GM06990 (cell line): ENCODE results near the gene KIAA0232.

Experiments
- DNase-seq: peaks from one replicate; pipeline ENCODE4 v3.0.0-alpha.2; 2011; ENCODE audit not compliant: insufficient read length; ENCODE audit errors: extremely low read depth
- H3K27me3 ChIP-seq: replicated peaks from 2 replicates; pipeline ENCODE4 v1.6.0; 2011; ENCODE audit warnings: low read length; ENCODE audit not compliant: control insufficient read depth, insufficient read depth
- H3K36me3 ChIP-seq: 2 replicates; pipeline ENCODE4 v1.5.1; 2011; ENCODE audit warnings: low read length; ENCODE audit not compliant: control insufficient read depth, insufficient read depth
- H3K4me3 ChIP-seq: replicated peaks from 2 replicates; pipeline ENCODE4 v1.5.1; 2011; ENCODE audit warnings: low read depth, mild to moderate bottlenecking, control low read depth, low read length
- CTCF ChIP-seq: IDR thresholded peaks from 2 replicates; pipeline ENCODE4 v1.5.1; 2011; ENCODE audit warnings: low read length, control low read depth, mild to moderate bottlenecking, inconsistent platforms; ENCODE audit not compliant: insufficient read depth, poor library complexity, severe bottlenecking

KIAA0232 gene

GRCh38 chr4:6802025-6802424 lies 19.5 kb downstream of the KIAA0232 start:
- TF ChIP-seq CTCF = no peak
- no peaks in the 10 kb centered on the region for H3K36me3 ChIP-seq
- no peak for DNase-seq
- H3K4me3 ChIP-seq = no peak overlapping the region
- no peaks in the 10 kb centered on the region for H3K27me3 ChIP-seq

GRCh38 chr4:6802626-6803025 lies 20.1 kb downstream of the KIAA0232 start:
- TF ChIP-seq CTCF = no peak
- Histone ChIP-seq H3K36me3 (no peaks in the 10 kb centered on the region), H3K27me3 (no peaks in the 10 kb centered on the region), H3K4me3 (no peak overlapping the region)
- DNase-seq = no peak

GRCh38 chr4:6803246-6803645 lies 20.7 kb downstream of the KIAA0232 start:
- no peak for TF ChIP-seq CTCF
- H3K4me3 ChIP-seq = no peak overlapping the region
- H3K27me3 ChIP-seq = no peaks in the 10 kb centered on the region
- no peaks in the 10 kb centered on the region for H3K36me3 ChIP-seq
- DNase-seq = no peak

- Histone ChIP-seq H3K27me3 (no peaks in the 10 kb centered on the region), H3K36me3 (no peaks in the 10 kb centered on the region), H3K4me3 (no peak overlapping the region)
- no peak for DNase-seq
- TF ChIP-seq CTCF = no peak
Measured at GRCh38 chr4:6804082-6804752, 21.7 kb downstream of the KIAA0232 start.

GRCh38 chr4:6806924-6807626 lies 24.5 kb downstream of the KIAA0232 start:
- no peak for TF ChIP-seq CTCF
- Histone ChIP-seq H3K4me3 (no peak overlapping the region), H3K36me3 (no peaks in the 10 kb centered on the region), H3K27me3 (no peaks in the 10 kb centered on the region)
- no peak for DNase-seq
